Measurements from ENCODE around the gene KIRREL3.

KIRREL3 gene

DNA sequence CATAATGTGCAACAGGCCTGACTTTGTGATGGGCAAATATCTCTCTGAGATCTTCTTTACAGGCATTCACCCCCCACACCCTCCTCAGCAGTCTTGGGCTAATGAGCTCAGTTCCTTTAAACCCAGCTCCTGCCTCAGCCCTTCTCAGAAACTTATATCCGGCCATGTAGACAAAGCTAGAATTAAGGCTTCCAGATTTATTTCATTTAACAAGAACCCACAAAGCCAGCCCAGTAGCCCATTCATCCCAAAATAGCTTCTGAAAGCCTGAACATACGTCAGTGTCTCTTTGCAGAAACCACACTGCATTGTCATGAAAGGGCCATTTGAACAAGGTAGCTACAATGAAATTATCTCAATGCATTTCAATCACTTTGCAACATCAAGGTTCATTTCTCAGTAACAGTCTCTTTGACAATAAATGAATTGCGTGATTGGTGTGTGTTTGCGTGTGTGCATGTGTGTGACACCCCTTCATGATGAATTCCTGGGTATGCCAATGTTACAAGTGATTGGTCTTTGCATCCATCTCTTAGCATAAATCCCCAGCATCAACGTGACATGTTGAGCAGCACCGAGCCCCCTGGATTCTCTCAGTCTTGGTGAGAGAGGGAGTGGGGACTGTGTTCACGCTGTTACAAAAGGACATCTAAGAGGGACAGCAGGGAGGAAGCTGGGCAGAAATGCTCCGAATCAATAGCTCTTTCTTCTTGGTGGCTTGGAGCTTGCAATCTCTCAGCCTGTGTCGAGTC, 299.6 kb downstream of the KIRREL3 start:
- DNase-seq: no peak

DNA sequence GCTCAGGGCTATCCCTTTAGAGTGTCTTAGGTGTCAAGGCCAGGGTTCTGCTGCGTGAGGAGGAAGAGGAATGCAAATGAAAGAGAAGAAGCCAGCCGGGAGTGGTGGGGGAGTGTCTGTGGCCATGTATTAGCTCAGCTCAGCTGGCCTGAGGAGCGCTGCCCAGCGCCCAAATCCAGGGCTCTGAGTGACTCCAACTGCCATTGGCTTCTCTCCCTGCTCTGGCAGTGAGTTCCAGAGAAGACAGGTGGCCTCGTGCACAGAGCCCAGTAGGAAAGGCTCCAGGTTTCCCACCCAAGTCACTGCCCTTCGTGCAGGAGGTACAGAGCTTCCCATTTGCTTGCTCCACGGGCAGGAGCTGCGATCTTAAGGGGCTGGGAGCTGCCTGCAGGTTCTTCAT, 302.0 kb downstream of the KIRREL3 start:
- DNase-seq: no peak

DNA sequence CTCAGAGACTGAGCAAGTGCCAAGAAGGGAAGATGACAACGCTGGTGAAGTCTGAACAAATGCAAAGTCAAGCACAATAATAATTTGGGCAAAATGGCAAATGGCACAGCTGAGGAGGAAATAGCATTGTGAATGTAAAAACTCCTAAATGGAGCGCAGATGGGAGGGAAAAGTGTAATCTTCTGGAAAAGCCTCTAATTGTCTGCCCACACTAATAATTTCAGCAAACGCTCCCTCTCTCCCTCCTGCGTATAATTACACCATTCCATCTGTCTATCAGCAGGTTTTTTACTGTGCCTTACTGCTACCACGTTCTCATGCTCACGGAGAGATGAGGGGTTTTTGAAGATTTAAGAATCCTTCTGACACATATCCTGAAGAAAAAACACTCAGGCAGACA, 302.6 kb downstream of the KIRREL3 start:
- DNase-seq: no peak

DNA sequence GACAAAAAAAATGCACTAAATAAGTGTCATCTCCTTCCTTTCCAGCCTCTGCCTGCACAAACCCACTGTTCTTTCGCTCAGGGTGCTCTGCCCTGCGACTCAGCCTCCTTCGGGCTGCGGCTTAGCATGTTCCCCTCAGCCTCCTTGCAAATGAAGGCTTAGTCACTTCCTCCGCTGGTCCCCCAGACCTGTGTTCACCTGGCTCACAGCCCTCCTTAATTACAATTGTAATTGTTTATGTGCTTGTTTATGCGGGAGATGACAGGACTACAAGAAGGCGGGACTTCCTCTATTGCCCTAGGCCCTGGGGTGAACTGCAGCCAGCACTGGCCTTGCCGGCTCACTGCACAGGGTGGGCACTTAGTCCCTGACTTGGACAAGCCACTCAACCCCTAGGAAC, 303.6 kb downstream of the KIRREL3 start:
- no peak for DNase-seq

DNA sequence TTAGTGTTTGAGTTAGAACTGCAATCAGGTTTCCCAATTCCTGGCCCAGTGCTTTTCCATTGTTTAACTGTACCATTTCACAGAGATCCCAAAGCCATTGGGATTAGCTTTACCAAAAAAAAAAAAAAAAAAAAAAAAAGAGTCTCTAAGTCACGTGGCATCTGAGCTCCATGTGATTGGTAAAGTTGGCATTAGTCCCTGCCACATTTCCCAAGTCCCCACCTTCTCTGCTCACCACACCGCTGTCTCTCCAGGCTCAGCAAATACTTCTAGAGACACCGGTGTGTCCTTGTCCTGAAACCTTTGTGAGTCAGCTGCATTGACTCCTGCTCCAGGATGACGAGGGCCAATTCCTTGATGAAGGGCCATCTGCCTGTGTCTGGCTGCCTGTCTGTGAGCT, 305.3 kb downstream of the KIRREL3 start:
- DNase-seq: no peak

DNA sequence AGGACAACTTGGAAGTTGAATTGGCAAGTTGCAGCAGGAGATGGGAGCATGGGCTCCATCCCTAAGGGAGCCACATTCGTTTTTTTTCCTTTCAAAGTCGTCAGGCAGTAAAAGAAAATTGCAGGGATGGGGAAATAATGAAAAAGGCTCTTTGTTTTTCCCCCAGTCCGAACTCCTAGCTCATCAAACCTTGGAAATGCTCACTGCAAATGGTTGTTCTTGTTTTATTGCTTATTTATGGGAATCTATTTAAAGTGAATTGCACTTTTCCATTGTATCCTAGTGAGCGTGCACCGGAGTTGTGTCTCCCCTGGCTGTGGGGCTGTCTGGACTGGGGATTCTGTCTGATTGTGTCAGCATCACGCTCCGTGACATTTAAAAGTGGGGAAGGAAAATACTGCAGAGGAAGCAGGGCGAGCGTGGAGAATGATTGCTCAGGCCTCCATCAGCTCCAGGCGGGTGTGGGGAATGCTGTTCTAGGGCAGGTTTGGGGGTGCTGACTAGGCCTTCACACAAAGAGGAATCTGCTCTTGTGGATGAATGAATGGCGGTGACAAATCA, 306.4 kb downstream of the KIRREL3 start:
- DNase-seq: no peak

DNA sequence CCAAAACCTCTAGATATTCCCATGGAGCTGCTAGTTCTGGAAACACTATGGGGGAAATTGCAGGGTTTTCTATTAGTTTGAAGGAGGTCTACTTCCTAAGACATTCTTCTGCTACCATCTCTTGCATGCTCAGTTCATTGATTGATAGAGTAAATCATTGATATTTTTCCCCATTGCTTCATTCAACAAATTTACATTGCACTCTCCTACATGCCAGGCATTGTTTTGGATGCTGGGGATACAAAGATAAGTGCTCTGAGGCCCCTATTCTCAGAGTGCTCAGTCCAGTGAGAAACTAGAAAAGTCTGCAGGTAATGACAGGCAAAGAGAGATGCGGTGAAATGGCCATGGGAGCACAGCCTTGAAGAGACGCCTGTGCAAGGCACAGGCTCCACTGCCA, 313.1 kb downstream of the KIRREL3 start:
- no peak for DNase-seq

DNA sequence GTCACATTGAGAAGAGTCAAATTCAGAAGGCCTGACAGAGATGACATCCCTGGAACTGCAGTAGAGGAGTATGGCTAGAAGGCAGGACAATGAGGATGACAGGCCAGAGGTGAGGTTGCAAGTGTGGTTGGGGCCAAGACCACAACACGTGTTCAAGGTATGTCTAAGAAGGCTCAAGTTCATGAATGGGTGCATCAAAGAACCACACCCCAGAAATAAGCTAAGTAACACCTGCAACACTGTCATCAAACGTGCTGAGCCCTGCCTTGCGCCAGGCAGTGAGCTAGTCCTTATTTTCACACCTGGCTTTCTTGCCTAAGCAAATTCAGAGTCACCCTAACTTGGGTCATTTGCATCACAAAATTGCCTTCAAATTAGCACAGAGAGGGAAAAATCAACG, 313.6 kb downstream of the KIRREL3 start:
- DNase-seq: no peak

DNA sequence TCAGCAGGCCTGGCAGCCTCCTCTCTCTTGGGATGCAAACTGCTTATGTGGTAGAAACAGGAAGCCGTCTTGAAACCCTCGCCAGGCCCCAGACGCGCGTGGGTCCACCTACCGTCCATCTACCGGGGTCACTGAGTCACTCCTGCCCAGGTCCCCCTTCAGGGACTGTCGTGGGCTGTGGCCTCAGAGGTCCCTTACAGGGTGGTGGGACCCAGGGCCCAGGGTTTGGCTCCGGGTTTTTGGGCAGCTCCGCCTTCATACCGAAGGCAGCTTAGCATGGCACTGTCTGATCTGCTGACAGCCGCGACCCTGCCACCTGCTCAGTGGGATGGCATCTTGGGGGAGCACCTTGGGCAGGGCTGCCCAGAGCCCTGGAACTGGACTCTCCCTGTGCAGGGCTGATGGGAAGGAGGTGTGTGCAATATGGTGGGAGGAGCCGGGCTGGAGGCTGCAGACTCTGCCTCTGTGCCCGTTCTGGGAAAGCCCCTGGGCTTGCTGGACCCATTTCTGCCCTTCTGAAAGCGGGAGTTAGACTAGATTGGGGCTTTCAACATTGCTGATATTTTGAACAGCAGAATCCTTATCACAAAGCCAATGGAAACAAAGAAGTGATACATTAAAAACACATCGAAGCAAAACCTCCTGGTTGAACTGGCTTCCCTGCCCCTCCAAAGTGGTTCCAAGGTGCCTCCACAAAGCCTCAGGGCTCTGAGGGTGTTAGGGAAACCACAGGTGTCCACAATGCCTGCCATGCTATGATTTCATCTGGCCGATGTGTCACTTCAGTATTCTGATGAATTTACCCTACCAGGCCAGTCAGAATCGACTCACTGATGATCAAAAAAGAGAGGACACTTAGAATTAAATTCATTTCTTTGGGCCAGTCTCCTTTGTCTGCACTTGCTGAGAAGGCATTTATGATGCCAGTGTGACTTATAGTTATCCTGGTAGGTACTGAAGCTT, 316.5 kb downstream of the KIRREL3 start:
- DNase-seq: no peak

DNA sequence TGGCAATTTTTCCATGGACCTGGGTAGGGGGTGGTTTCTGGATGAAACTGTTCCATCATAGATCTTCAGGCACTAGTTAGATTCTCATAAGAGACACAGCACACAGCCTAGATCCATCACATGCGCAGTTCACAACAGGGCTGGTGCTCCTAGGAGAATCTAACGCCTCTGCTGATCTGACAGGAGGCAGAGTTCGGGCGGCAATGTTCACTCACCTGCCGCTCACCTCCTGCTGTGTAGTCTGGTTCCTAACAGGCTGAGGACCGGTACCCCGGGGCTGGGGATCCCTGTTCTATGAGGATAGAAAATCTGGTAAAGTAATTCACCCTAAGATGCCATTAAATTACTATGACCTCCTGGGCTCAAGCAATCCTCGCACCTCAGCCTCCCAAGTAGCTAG, 318.0 kb downstream of the KIRREL3 start:
- no peak for DNase-seq

DNA sequence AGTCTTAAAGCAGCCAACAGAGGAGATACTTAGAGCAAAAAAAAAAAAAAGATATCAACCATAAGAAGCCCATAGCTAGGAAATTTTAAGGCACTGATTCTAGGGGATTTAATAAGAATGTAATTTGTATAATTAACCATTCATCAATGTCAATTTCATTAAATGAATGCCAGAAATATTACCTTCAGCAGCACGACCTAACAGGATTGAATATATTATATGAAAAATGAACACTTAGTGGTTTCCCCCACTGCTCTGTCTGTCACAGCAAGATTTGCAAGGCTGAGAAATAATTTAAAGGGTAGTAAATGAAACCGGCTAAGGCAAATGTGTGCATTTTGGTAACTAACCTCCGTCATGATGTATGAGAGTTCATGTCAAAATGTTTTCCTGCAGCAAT, 319.9 kb downstream of the KIRREL3 start:
- no peak for DNase-seq

DNA sequence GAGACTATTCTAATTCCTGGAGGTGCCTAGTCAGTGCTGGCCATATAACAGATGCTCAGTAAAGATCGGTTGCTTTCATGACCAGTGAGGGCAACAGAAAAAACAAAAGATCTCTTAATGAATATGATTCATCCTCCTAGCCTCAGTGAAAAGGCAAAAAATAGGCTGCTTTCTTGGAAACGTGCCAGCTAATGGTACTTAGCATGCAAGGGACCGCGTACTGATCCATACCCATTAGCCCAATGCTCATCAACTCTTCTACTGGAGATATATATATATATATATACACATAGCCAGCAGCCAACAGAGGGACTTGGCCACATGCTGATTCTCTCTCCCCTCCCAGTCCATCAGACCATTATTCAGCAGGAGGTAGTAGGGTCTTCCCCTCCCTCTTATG, 320.4 kb downstream of the KIRREL3 start:
- DNase-seq: no peak

DNA sequence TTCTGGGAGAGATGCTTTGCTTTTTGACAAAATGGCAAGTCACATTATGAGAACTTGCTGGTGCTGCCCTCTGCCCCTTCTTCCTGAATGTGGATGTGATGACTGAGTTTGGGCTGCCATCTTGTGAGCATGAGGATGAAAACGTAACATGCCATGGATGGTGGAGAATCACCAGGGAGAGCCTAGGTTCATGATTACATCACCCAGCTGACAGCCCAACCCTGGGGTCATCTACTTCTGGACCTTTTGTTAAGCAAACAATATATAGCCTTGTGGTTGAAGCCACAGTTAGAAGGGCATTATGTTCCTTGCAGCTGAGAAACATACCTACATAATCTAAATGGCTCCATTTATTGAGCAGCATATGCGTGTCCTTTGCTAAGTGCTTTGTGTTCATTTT, 321.5 kb downstream of the KIRREL3 start:
- no peak for DNase-seq

DNA sequence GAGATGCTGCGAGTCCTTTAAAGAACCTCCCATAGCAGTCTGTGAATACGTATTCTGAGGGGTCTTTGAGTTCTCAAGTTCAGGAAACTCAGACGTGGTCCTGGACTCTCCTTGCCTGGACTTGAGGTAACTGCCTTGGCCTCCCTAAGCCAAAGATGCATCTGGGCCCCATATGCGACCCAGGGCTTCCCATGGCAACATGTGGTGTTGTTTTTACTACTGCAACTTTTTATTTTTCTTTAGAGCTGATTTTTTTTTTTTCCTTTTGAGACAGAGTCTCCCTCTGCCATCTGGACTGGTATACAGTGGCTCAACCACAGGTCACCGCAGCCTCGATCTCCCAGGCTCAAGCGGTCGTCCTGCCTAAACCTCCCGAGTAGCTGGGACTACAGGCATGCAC, 324.0 kb downstream of the KIRREL3 start:
- no peak for DNase-seq

DNA sequence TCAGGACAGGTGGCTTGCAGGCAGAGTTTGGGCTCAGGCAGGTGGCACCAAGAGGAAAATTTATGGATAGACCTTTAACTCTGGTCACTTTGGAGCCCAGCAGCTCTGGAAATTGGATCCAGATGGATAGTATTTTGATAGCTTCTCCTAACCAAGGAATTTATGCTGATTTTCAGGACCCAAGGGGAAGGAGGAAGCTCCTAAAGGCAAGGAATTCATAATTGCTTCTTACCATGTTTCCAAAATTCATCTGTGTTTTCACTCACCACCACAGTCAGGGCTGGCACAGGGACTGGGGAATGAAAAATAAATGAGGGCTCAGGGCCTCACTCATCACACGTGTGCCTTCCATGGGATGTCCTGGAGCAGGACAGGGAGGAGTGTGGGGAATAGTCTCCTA, 327.3 kb downstream of the KIRREL3 start:
- DNase-seq: no peak

DNA sequence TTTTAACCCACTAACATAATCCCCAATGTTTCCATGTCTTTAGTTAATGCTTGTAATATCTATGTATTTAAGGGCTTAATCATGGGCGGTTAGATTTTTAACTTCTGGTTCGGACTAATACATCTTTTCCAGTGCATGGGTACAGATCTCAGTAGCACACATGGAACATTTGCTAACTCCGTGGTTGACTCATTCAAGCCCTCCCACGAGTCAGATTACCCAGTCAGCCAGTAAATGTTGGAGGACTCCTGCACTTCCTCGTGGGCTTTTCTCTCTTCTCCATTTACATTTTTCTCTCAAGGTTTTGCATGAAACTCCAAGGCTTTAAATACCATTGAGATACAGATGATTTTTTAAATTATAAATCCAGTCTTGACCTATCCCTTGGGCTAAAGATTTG, 331.2 kb downstream of the KIRREL3 start:
- DNase-seq: no peak

DNA sequence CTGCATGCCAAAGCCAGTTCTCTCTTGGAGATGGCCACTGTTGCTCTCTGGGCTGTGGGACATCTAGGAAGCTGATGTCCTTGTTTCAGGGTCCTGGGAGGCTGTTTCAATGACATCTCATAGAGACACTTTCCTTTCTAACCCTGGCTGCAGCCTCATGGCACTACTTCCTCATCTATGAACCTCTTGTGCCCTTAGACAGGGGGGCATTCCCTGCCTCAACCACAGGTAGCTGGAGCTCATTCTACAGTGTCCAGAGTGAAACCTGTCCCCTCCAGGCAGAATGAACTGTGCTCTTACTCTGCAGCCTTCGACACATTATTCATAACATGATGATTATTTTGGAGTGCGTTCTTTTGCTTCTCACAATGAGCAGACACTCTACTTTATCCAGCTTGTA, 335.9 kb downstream of the KIRREL3 start:
- DNase-seq: no peak

DNA sequence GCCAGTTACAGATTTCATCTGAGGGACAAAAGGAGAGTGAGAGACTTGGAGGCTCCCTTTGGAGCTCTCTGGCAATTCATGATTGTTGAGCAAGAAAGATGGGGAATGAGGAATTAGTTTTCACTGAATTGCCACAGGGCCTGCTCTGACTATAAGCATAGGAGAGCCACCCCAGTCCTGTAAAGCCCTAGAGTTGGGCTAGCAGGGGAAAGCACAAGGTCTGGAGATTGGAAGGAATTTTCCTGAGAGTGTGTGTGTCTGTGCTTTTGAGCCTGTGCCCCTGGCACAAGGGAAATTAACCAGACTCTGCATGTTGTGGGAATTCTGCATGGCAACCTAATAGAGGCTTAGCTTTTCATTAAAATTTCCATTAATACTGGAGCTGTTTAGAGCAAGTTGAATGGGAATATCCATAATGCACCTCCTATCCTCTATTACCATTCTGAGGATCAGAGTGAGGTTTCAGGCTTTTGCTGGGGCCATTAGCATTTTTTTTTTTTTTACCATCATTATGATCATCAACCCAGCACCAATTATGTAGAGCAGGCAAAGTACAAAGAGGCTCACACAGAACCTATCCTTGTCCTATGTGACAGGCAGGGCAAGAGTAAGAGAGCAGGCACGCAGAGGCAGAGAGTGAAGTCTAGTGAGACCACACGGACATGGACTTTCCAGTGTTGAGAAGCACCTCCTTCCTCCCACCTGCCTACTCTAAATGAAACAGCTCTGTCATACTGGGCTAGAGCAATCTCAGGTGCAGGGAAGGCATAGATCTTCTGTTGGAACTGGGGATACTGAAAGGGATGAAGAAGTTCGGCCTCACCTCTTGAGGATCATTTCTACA, 336.6 kb downstream of the KIRREL3 start:
- no peak for DNase-seq

DNA sequence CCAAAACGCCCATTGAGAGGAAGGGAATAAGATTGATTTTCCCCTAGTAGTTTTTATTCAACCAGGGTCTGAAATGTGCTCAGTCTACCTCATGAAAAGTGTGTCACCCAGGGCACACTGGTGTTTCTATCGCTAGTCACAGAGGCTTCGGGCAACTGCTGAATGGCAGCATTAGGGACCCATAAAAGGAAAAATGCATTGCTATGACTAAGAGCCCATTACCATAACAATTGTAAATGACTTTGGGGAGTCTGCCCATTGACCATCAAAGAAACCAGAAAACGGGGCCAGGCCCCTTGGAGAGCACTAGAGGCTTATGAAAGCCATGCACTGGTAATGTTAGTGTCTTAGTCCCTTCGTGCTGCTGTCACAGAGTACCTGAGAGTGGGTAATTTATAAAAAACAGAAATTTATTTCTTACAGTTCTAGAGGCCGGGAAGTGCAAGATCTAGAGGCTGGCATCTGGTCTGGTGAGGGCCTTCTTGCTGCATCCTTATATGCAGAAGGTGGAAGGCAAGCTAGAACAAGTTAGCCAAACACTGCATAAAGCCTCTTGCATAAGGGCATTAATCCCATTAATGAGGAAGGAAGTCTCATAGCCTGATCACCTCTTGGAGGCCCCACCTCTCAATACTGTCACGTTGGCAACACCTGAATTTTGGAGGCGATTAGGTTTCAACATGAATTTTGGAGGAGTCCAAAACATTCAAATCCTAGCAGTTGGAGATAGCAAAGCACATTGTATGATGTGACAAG, 338.4 kb downstream of the KIRREL3 start:
- DNase-seq: no peak

DNA sequence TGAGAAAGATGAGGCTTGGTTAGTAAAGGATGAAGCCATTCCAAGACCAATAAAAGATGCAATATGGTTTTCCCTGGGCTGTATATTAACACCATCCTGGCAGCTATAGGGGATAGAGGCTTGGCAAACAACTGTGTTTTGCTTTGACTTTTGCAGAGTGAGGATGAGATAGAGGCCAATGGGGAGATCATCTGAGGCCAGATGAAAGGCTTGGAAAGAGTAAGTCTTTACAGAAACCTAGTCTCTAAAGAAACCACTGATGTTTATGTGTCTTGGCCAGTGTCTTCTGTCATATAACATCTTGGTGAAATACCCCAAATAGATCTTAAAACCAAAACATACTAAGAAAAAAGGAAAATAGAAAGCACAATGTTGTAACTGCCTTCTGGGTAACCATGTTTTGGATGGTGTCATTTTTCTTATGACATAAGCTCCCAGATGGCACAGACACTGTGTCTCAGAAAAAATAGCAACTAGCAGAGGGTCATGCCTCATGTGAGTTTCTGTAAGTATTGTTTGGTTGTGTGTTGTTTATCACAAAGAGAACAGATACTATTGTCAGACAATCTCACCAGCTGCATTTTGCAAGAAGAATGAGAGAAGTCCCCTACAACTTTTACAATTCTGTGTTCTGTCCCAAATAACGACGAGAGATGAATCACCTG, 339.7 kb downstream of the KIRREL3 start:
- DNase-seq: no peak

DNA sequence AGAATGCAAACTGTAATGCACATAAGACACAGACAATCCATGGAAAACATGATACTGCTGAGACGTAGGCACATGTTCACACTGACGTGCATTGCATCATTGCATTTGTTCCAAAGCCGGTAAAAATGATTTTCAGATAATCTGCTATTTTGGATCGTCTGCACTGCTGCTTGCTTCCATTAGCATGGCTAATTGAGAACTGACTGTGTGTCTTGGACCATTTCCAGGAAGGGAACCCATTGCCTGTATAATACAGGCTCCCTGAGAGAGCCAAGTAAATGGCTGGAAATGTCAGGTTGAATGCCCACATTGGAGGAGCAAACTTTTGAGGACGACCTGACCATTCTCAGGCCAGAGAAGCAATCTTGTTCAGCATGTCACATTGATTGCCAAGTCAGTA, 340.2 kb downstream of the KIRREL3 start:
- DNase-seq: no peak
